Smooth muscle cell (in vitro differentiated cells): ENCODE data around the gene KLK10. TPM values are rescaled to one million over a fixed set of nuclear protein-coding genes. Genes with fewer than 3 reads are reported as not detected.

ENCODE experiments used
- DNase-seq: peaks from one replicate; lab custom pipeline; 2025; ENCODE audit not compliant: unreplicated experiment; lab: John Stamatoyannopoulos, UW
- H2AFZ ChIP-seq: fragments of 200-600 bp; sonication (generic); 2 replicates; pipeline ENCODE4 v1.6.0; 2016; ENCODE audit warnings: antibody characterized with exemption, low read depth, mild to moderate bottlenecking
- H3F3A ChIP-seq: fragments of 200-600 bp; sonication (generic); 2 replicates; pipeline ENCODE4 v1.6.0; 2017; ENCODE audit warnings: antibody characterized with exemption, low read depth
- H3K27ac ChIP-seq: fragments of 200-600 bp; sonication (generic); 2 replicates; pipeline ENCODE4 v1.5.1; 2016; ENCODE audit warnings: low read depth, mild to moderate bottlenecking
- H3K27me3 ChIP-seq: fragments of 200-600 bp; sonication (generic); 2 replicates; pipeline ENCODE4 v1.6.1; 2016; ENCODE audit warnings: low read depth, mild to moderate bottlenecking
- H3K36me3 ChIP-seq: fragments of 200-600 bp; sonication (generic); 2 replicates; pipeline ENCODE4 v1.5.1; 2016; ENCODE audit warnings: low read depth
- H3K4me1 ChIP-seq: fragments of 200-600 bp; sonication (generic); 2 replicates; pipeline ENCODE4 v1.5.1; 2016; ENCODE audit warnings: low read depth
- H3K4me2 ChIP-seq: fragments of 200-600 bp; sonication (generic); 2 replicates; pipeline ENCODE4 v1.6.0; 2016; ENCODE audit warnings: mild to moderate bottlenecking
- H3K4me3 ChIP-seq: fragments of 200-600 bp; sonication (generic); 2 replicates; pipeline ENCODE4 v1.5.1; 2016; ENCODE audit warnings: mild to moderate bottlenecking
- H3K79me2 ChIP-seq: fragments of 200-600 bp; sonication (generic); 2 replicates; pipeline ENCODE4 v1.6.0; 2016; ENCODE audit warnings: low read depth, mild to moderate bottlenecking
- H3K9ac ChIP-seq: fragments of 200-600 bp; sonication (generic); 2 replicates; pipeline ENCODE4 v1.6.0; 2016; ENCODE audit warnings: low read depth
- H3K9me3 ChIP-seq: fragments of 200-600 bp; sonication (generic); replicated peaks from 2 replicates; pipeline ENCODE4 v1.5.1; 2016; ENCODE audit warnings: low read depth
- H4K20me1 ChIP-seq: fragments of 200-600 bp; sonication (generic); 2 replicates; pipeline ENCODE4 v1.6.0; 2016; ENCODE audit warnings: low read depth
- WGBS: methylation state at CpG from one replicate; pipeline ENCODE4 v1.1.7; 2016; ENCODE audit warnings: low lambda C conversion rate; 5-methylcytosine and 5-hydroxymethylcytosine counted together
- polyA plus RNA-seq: library from polyadenylated mRNA; unstranded; fragments of >200 nt; fragmentation: Nextera tagmentation; extraction: Ambion mirVana; gene quantifications from 2 replicates; pipeline ENCODE4 v1.2.1, GENCODE V29; 2016
- total RNA-seq: library from RNA; depleted of rRNA; stranded (reverse); fragments of >200 nt; gene quantifications from 2 replicates; pipeline ENCODE4 v1.2.3, GENCODE V29; 2014
- TF ChIP-seq, protein P1 (sequence below): fragments of 200-600 bp; sonication (generic); IDR thresholded peaks from 2 replicates; pipeline ENCODE4 v1.5.1; 2017; ENCODE audit warnings: borderline replicate concordance, mild to moderate bottlenecking, antibody characterized with exemption; ENCODE audit not compliant: insufficient read depth, poor library complexity, severe bottlenecking

The KLK10 gene
- total and polyA plus RNA-seq, 2 experiments from 2014 or later = 3.6 to 8.5 TPM

DNA sequence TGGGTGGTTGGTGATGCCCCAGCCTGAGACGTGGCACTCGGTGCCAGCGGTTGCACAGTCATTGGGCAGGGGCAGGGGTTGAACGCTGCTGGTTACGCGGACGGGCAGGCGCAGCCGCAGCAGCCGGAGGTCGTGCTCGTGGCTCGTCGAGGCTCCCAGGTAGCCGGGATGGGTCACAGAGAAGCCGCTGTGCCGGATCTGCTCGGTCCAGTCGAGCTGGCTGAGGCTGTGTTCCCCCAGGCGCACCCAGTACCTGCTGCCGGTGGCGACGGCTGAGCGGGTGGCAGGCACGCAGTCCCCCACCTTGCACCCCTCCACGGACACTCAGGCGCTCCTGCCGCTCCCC lies 12.3 kb upstream of the KLK10 start:
- no peaks in the 10 kb centered on the region for H4K20me1 ChIP-seq
- no peak overlapping the region for H3K27ac ChIP-seq
- H3K4me2 ChIP-seq = no peak overlapping the region
- H3K9ac ChIP-seq = no peak overlapping the region
- no peaks in the 10 kb centered on the region for H3K9me3 ChIP-seq
- no peak for DNase-seq
- no peak overlapping the region for H2AFZ ChIP-seq
- no peaks in the 10 kb centered on the region for H3K36me3 ChIP-seq
- no peaks in the 10 kb centered on the region for H3K4me1 ChIP-seq
- no peaks in the 10 kb centered on the region for H3K79me2 ChIP-seq
- TF ChIP-seq, protein P1, sequence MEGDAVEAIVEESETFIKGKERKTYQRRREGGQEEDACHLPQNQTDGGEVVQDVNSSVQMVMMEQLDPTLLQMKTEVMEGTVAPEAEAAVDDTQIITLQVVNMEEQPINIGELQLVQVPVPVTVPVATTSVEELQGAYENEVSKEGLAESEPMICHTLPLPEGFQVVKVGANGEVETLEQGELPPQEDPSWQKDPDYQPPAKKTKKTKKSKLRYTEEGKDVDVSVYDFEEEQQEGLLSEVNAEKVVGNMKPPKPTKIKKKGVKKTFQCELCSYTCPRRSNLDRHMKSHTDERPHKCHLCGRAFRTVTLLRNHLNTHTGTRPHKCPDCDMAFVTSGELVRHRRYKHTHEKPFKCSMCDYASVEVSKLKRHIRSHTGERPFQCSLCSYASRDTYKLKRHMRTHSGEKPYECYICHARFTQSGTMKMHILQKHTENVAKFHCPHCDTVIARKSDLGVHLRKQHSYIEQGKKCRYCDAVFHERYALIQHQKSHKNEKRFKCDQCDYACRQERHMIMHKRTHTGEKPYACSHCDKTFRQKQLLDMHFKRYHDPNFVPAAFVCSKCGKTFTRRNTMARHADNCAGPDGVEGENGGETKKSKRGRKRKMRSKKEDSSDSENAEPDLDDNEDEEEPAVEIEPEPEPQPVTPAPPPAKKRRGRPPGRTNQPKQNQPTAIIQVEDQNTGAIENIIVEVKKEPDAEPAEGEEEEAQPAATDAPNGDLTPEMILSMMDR = no peak
- H3K4me3 ChIP-seq = no peak overlapping the region
- no peaks in the 10 kb centered on the region for H3F3A ChIP-seq
- 91% methylated on average over 19 of the region's 28 CpGs for WGBS
- H3K27me3 ChIP-seq = no peaks in the 10 kb centered on the region

DNA sequence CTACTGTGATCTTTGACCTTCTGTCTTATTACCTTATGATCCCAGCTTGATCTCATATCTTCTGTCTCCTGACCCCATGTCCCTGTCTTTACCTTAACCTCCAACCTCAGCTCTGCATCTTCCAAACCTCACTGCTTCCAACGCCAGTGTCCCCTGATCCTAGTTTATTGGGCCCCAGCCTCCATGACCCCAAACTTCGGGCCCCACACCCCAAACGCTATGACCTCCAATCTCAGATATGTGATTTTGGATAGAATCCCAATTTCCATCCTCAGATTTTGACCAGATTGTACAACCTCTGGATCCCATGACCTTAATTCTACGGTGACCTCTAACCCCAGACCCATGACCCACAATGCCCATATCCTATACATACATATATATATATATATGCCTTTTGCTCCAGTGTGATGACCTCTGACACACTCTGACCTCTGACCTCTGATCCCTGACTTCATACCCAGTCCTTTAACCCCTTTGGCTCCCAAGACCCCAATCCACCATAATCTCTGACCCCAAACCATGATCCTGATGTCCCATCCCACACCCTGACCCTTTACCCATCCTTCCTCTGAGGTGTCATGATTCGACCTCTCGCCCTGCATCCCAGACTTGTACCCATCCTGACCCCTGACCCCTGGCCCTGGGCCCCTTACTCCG lies 11.8 kb upstream of the KLK10 start:
- H3K4me3 ChIP-seq = no peak overlapping the region
- H3K27ac ChIP-seq = no peak overlapping the region
- H3K9me3 ChIP-seq = no peaks in the 10 kb centered on the region
- H3K4me1 ChIP-seq = no peaks in the 10 kb centered on the region
- H3K36me3 ChIP-seq = no peaks in the 10 kb centered on the region
- no peaks in the 10 kb centered on the region for H3F3A ChIP-seq
- no peak for DNase-seq
- H3K27me3 ChIP-seq = no peaks in the 10 kb centered on the region
- WGBS = 92% methylated on average over 7 of the region's 7 CpGs
- no peak overlapping the region for H3K4me2 ChIP-seq
- no peak overlapping the region for H2AFZ ChIP-seq
- no peak overlapping the region for H3K9ac ChIP-seq
- H4K20me1 ChIP-seq = no peaks in the 10 kb centered on the region
- no peaks in the 10 kb centered on the region for H3K79me2 ChIP-seq
- TF ChIP-seq, protein P1 = no peak

DNA sequence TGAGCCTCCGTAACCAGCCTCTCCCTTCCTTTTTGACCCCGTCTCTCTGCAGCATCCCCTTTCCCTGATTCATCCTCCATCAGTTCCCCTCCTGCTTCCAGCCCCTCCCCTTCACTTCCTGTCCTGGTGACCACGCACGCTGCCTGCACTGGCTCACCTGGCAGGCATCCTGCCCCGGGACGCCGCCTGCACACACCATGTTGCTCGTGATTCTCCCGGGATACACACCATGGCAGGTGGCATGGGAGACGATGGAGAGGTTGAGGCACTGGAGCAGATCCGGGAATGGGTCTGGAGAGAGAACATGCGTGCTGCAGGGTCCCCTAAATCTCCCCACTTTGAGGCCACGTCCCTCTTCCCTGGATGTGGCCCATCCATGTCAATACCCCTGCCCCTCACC lies 11.1 kb upstream of the KLK10 start:
- no peaks in the 10 kb centered on the region for H3K4me1 ChIP-seq
- no peaks in the 10 kb centered on the region for H3K27me3 ChIP-seq
- H3K36me3 ChIP-seq = no peaks in the 10 kb centered on the region
- H3K9ac ChIP-seq = no peak overlapping the region
- no peak overlapping the region for H3K4me2 ChIP-seq
- no peaks in the 10 kb centered on the region for H3K9me3 ChIP-seq
- no peak overlapping the region for H2AFZ ChIP-seq
- no peak for DNase-seq
- TF ChIP-seq, protein P1 = no peak
- no peaks in the 10 kb centered on the region for H4K20me1 ChIP-seq
- no peak overlapping the region for H3K27ac ChIP-seq
- no peak overlapping the region for H3K4me3 ChIP-seq
- H3K79me2 ChIP-seq = no peaks in the 10 kb centered on the region
- 83% methylated on average over 13 of the region's 13 CpGs for WGBS
- no peaks in the 10 kb centered on the region for H3F3A ChIP-seq

DNA sequence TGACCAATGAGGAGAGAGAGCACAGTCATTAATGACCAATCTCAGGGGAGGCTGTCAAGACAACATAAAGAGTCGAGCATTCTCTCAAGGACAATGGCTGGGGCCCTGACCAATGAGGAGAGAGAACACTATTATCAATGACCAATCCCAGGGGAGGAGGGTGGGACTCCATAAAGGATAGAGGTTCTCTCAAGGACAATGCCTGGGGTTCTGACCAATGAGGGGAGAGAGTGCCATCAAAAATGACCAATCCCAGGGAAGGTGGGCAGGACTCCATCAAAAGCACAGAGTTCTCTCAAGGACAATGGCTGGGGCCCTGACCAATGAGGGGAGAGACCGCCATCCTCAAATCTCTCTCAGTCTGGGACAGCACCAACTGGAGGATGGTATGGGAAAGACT lies 10.2 kb upstream of the KLK10 start:
- no peak overlapping the region for H3K4me3 ChIP-seq
- no peak overlapping the region for H3K4me2 ChIP-seq
- no peaks in the 10 kb centered on the region for H3K9me3 ChIP-seq
- no peaks in the 10 kb centered on the region for H3K79me2 ChIP-seq
- H3K36me3 ChIP-seq = no peaks in the 10 kb centered on the region
- WGBS = 88% methylated on average over 2 of the region's 2 CpGs
- no peak overlapping the region for H3K27ac ChIP-seq
- no peaks in the 10 kb centered on the region for H3K27me3 ChIP-seq
- no peaks in the 10 kb centered on the region for H4K20me1 ChIP-seq
- TF ChIP-seq, protein P1 = no peak
- H2AFZ ChIP-seq = no peak overlapping the region
- no peak overlapping the region for H3K9ac ChIP-seq
- H3F3A ChIP-seq = no peaks in the 10 kb centered on the region
- no peak for DNase-seq
- H3K4me1 ChIP-seq = no peaks in the 10 kb centered on the region
